ENCODE results near the gene MCTP1. TPM values are rescaled to one million over a fixed set of nuclear protein-coding genes. Genes with fewer than 3 reads are reported as not detected.
"Not testable (repeated sequence)": the region's sequence is repeated elsewhere in the genome, so short reads cannot be mapped to it uniquely, and the experiment has no call there.

Gene MCTP1
- total RNA-seq, 2 donors from 2014 or later = 3.3 to 5.0 TPM

DNA sequence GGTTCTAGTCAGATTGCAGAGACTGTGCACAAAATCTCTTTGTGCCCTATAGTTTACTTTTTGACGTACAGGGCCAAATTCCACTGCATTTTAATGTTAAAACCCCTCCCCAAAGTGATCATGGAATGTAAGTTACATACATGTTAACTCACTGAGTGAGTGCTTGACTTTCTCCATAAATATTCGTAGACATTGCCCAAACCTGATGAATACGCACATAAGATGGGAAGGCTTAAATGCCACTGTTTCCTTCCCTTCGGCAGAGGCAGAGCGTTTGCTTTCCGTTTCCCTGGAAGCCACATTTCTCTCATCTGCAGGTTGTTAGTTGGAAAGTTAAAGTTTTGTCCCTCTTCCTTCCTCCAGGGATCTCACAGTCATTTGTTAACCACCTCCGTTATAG, 286.2 kb downstream of the MCTP1 start:
- TF ChIP-seq, protein P1, sequence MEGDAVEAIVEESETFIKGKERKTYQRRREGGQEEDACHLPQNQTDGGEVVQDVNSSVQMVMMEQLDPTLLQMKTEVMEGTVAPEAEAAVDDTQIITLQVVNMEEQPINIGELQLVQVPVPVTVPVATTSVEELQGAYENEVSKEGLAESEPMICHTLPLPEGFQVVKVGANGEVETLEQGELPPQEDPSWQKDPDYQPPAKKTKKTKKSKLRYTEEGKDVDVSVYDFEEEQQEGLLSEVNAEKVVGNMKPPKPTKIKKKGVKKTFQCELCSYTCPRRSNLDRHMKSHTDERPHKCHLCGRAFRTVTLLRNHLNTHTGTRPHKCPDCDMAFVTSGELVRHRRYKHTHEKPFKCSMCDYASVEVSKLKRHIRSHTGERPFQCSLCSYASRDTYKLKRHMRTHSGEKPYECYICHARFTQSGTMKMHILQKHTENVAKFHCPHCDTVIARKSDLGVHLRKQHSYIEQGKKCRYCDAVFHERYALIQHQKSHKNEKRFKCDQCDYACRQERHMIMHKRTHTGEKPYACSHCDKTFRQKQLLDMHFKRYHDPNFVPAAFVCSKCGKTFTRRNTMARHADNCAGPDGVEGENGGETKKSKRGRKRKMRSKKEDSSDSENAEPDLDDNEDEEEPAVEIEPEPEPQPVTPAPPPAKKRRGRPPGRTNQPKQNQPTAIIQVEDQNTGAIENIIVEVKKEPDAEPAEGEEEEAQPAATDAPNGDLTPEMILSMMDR (IDR thresholded peaks at IDR 0.05) = no peak
- TF ChIP-seq POLR2AphosphoS5 (IDR thresholded peaks at IDR 0.05) (no peak), POLR2A (IDR thresholded peaks at IDR 0.05) (no peak)
- intact Hi-C loops (cut with DNase I) = no loop called here
- 50% methylated on average over 7 of the region's 7 CpGs for WGBS
- no peak overlapping the region for H3K27ac ChIP-seq
- no peaks in the 10 kb centered on the region for H3K27me3 ChIP-seq (replicated peaks; ENCODE audit: insufficient read depth)
- no peaks in the 10 kb centered on the region for H3K4me1 ChIP-seq (replicated peaks)
- H3K4me3 ChIP-seq = no peak overlapping the region
- DNase-seq (ENCODE audit: low spot score) = no peak
- H3K36me3 ChIP-seq = no peaks in the 10 kb centered on the region
- no peaks in the 10 kb centered on the region for H3K9me3 ChIP-seq

DNA sequence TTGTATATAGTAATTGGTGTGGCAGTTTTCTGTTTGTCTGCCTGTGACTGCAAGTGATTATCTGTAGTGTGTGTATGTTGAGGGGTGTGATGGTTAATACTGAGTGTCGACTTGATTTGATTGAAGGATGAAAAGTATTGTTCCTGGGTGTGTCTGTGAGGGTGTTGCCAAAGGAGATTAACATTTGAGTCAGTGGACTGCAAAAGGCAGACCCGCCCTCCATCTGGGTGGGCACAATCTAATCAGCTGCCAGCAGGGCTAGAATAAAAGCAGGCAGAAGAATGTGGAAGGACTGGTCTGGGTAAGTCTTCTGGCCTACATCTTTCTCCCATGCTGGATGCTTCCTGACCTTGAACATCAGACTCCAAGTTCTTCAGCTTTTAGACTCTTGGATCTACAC, 290.4 kb downstream of the MCTP1 start:
- H3K36me3 ChIP-seq; H3K4me1 ChIP-seq (replicated peaks); intact Hi-C loops (cut with DNase I); H3K27me3 ChIP-seq (replicated peaks; ENCODE audit: insufficient read depth); H3K4me3 ChIP-seq; H3K9me3 ChIP-seq; H3K27ac ChIP-seq; DNase-seq (ENCODE audit: low spot score): not testable (repeated sequence)
- 52% methylated on average over 2 of the region's 2 CpGs for WGBS

DNA sequence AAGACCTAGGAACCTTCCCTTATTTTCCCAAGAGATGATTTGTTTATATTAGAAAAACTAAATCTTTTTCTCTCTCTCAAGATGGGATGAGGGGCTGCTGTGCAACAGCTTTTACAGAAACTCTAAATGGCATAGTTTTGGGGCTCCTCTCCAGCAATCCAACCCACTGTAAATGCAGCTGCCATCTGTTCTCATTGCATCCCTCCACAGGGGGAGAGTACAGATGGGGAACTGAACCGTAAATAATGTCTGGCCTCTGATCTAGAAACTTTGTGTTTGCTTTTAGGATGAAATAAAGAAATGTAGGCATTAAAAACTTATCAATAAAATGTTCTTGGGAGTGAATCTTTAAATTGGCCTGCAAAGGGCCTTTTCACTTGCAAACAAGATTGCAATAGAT, 291.4 kb downstream of the MCTP1 start:
- TF ChIP-seq, protein P1 (IDR thresholded peaks at IDR 0.05) = no peak
- TF ChIP-seq POLR2AphosphoS5 (IDR thresholded peaks at IDR 0.05) = no peak
- TF ChIP-seq POLR2A (IDR thresholded peaks at IDR 0.05) = no peak
- H3K4me3 ChIP-seq = no peak overlapping the region
- no peaks in the 10 kb centered on the region for H3K27me3 ChIP-seq (replicated peaks; ENCODE audit: insufficient read depth)
- intact Hi-C loops (cut with DNase I) = no loop called here
- no peak overlapping the region for H3K27ac ChIP-seq
- no peak for DNase-seq (ENCODE audit: low spot score)
- WGBS = 70% methylated on average over 1 of the region's 1 CpG
- no peaks in the 10 kb centered on the region for H3K36me3 ChIP-seq
- no peaks in the 10 kb centered on the region for H3K9me3 ChIP-seq
- H3K4me1 ChIP-seq (replicated peaks) = no peaks in the 10 kb centered on the region

DNA sequence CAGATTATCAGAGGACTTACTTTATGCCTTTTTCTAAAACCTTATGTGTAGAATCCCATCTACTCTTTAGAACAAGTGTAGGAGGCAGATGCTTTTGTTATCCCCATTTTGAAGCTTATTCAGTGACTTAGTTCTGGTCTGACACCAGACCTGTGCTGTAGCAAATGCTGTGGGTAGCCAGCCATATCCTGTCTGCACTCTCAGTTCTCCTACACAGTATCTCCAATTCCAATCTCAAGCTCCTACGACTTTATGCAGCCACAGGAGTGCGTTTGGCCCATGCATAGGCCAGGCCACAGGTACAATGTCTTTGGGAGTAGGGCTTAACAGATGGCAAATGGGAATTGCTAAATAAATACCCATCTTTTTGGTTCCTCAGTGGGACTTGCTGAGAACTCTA, 292.6 kb downstream of the MCTP1 start:
- TF ChIP-seq POLR2A (IDR thresholded peaks at IDR 0.05) (no peak), POLR2AphosphoS5 (IDR thresholded peaks at IDR 0.05) (no peak)
- TF ChIP-seq, protein P1 (IDR thresholded peaks at IDR 0.05) = no peak
- Histone ChIP-seq H3K27me3 (replicated peaks; ENCODE audit: insufficient read depth) (no peaks in the 10 kb centered on the region), H3K36me3 (no peaks in the 10 kb centered on the region), H3K9me3 (no peaks in the 10 kb centered on the region), H3K27ac (no peak overlapping the region), H3K4me1 (replicated peaks) (no peaks in the 10 kb centered on the region), H3K4me3 (no peak overlapping the region)
- 77% methylated on average over 2 of the region's 2 CpGs for WGBS
- intact Hi-C loops (cut with DNase I) = no loop called here
- no peak for DNase-seq (ENCODE audit: low spot score)

DNA sequence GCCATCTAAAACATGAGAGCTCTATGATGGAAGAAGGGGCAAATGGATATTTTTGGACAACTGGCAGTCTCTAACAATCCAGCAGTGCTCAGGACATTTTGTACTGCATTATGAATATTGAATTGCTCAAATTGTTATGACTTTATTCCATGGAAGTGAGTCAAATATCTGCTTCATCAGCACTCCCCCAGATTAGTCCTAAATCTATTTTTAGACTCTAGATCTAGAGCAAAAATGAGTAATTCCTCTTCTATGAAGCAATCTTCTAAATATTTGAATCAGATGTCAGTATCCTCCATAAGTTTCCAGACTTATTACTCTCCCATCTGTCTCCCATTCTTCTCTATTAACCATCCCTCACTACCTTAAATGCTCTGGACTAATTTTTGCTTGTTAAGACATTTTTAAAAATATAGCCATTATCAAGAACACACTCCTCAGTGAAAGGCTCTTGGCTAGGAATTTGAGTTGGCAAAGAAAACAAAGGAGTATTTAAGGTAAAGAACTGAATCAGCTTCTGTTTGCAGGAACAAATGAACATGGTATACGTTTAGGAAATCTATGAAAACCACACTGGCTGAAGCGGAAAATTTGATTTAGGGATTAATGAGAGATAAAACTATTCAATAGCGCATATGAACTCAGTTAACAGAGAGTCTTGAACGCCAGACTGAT, 300.9 kb downstream of the MCTP1 start:
- intact Hi-C loops (cut with DNase I) = no loop called here
- DNase-seq (ENCODE audit: low spot score) = no peak
- H3K4me1 ChIP-seq (replicated peaks) = no peaks in the 10 kb centered on the region
- H3K9me3 ChIP-seq = no peaks in the 10 kb centered on the region
- no peaks in the 10 kb centered on the region for H3K36me3 ChIP-seq
- no peak overlapping the region for H3K4me3 ChIP-seq
- TF ChIP-seq POLR2AphosphoS5 (IDR thresholded peaks at IDR 0.05) (no peak), POLR2A (IDR thresholded peaks at IDR 0.05) (no peak)
- TF ChIP-seq, protein P1 (IDR thresholded peaks at IDR 0.05) = no peak
- 62% methylated on average over 4 of the region's 4 CpGs for WGBS
- no peak overlapping the region for H3K27ac ChIP-seq
- H3K27me3 ChIP-seq (replicated peaks; ENCODE audit: insufficient read depth) = no peaks in the 10 kb centered on the region
